DND-41 (cell line): ENCODE results near the gene ATF6.

Source experiments
- EZH2 ChIP-seq: IDR thresholded peaks from 3 replicates; pipeline ENCODE4 v1.6.1; 2012; ENCODE audit warnings: borderline replicate concordance, low read depth, mild to moderate bottlenecking, moderate library complexity, low read length, inconsistent platforms; ENCODE audit not compliant: severe bottlenecking
- TF ChIP-seq, protein P1 (sequence below): IDR thresholded peaks from 2 replicates; pipeline ENCODE4 v1.5.1; 2012; ENCODE audit warnings: borderline replicate concordance, low read length, moderate library complexity, mild to moderate bottlenecking; ENCODE audit not compliant: poor library complexity, severe bottlenecking; ENCODE audit errors: extremely low read depth

DNA sequence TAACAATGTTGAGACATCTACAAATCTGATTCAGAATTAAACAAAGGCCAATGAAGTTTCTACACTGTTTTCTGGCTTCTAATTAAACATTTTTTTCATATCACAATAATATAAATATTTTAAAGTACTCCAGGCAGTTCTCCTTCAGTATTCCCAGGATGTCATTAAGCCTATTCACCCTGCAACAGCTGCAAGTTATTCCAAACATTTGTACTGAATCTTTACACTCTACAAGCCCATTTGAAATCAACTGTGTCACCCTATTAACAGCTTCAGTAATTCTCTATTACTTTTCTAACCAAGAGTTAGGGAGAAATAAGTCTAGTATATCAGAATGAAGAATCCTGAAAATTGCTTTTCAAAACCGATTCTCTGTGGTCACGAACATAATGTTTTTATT lies 133.0 kb downstream of the ATF6 start:
- TF ChIP-seq, protein P1, sequence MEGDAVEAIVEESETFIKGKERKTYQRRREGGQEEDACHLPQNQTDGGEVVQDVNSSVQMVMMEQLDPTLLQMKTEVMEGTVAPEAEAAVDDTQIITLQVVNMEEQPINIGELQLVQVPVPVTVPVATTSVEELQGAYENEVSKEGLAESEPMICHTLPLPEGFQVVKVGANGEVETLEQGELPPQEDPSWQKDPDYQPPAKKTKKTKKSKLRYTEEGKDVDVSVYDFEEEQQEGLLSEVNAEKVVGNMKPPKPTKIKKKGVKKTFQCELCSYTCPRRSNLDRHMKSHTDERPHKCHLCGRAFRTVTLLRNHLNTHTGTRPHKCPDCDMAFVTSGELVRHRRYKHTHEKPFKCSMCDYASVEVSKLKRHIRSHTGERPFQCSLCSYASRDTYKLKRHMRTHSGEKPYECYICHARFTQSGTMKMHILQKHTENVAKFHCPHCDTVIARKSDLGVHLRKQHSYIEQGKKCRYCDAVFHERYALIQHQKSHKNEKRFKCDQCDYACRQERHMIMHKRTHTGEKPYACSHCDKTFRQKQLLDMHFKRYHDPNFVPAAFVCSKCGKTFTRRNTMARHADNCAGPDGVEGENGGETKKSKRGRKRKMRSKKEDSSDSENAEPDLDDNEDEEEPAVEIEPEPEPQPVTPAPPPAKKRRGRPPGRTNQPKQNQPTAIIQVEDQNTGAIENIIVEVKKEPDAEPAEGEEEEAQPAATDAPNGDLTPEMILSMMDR: no peak
- no peak for TF ChIP-seq EZH2
